ENCODE results near the gene MAP2K3.

GRCh38 chr17:21241564-21241963, 42.9 kb upstream of the MAP2K3 start:
- no peak for TF ChIP-seq CTCF (conservative IDR thresholded peaks at IDR 0.05 in 1 of 2, IDR thresholded peaks at IDR 0.05 in 1 of 2; ENCODE audit: low read depth in 1 of 2, low read length in 2 of 2)
- TF ChIP-seq EZH2 (IDR thresholded peaks at IDR 0.05; ENCODE audit: low read length, missing control alignments): no peak
